ENCODE data around the gene GALR2. TPM values are rescaled to one million over a fixed set of nuclear protein-coding genes. Genes with fewer than 3 reads are reported as not detected.

GALR2 gene
- total and polyA plus RNA-seq, 9 of the 15 experiments (the other 6 are each of a cell fraction or from before 2014, with no cell fraction given), result 0.34 TPM; not detected in 8

GRCh38 chr17:76051561-76051960, 23.0 kb upstream of the GALR2 start:
- Histone ChIP-seq H3K4me2 (ENCODE audit: insufficient read depth, low read length) (no peak overlapping the region), H4K20me1 (replicated peaks; ENCODE audit: control insufficient read depth, insufficient read depth, low read length) (no peaks in the 10 kb centered on the region), H3K4me1 (replicated peaks in 1 of 2; ENCODE audit: control insufficient read depth in 2 of 2, insufficient read depth in 2 of 2, low read length in 2 of 2) (peaks cover 5 to 9% of the 10 kb centered on the region in 2 experiments; a peak in 3 of 5 replicates), H3K27me3 (ENCODE audit: control insufficient read depth in 2 of 2, insufficient read depth in 2 of 2, low read length in 2 of 2) (no peaks in the 10 kb centered on the region), H3K9me3 (replicated peaks; ENCODE audit: control insufficient read depth, insufficient read depth, low read depth, low read length) (no peaks in the 10 kb centered on the region), H3K36me3 (ENCODE audit: control insufficient read depth, insufficient read depth, low read length) (peaks cover 80% of the 10 kb centered on the region), H3K27ac (ENCODE audit: extremely low read depth, low read depth, low read length) (no peak overlapping the region), H3K9me1 (ENCODE audit: control insufficient read depth, insufficient read depth, low read length) (no peaks in the 10 kb centered on the region), H3K9ac (ENCODE audit: insufficient read depth in 1 of 2, low read depth in 2 of 2, low read length in 2 of 2) (no peak overlapping the region), H3K79me2 (ENCODE audit: control insufficient read depth, insufficient read depth, low read length) (peaks cover 11% of the 10 kb centered on the region; the same call in 2 of the 3 replicates), H2AFZ (ENCODE audit: low read depth, low read length) (no peak overlapping the region), H3K4me3 (no peak overlapping the region)
- DNase-seq (ENCODE audit: extremely low read depth in 1 of 4, low spot score in 3 of 4) (no peak), ATAC-seq (no peak), FAIRE-seq (no peak)
- intact Hi-C loops (cut with micrococcal nuclease) (no loop called here), in situ Hi-C loops (cut with MboI) (no loop called here)
- no peak for TF ChIP-seq KLF1 (tag; IDR thresholded peaks at IDR 0.05)
- no peak for TF ChIP-seq ZNF282 (CRISPR knock-in tag; IDR thresholded peaks at IDR 0.05)
- no peak for TF ChIP-seq RBBP5 (IDR thresholded peaks at IDR 0.05; ENCODE audit: borderline replicate concordance, insufficient read depth, low read length, poor library complexity, severe bottlenecking)
- TF ChIP-seq ELF2 (CRISPR knock-in tag; IDR thresholded peaks at IDR 0.05), result no peak
- TF ChIP-seq NELFE (IDR thresholded peaks at IDR 0.05; ENCODE audit: insufficient read depth, insufficient read length), result no peak
- no peak for TF ChIP-seq AFF4 (CRISPR knock-in tag; IDR thresholded peaks at IDR 0.05)
- ChIA-PET POLR2A (no interaction called here), CTCF (ENCODE audit: low intra/inter-chr PET ratio) (no interaction called here)
- WGBS (ENCODE audit: insufficient coverage, low coverage, missing lambda C conversion rate), result 83% methylated on average over 6 of the region's 6 CpGs
- BruUV-seq (replicated peaks), result no TSS peak

All from K562 (cell line).